HG03354 (cell line): ENCODE data around the gene MN1.

Source experiments
- ATAC-seq: cut with Tn5 transposase; IDR thresholded peaks from one replicate; pipeline ENCODE4 v1.9.1; 2021; ENCODE audit warnings: mild to moderate bottlenecking; ENCODE audit not compliant: unreplicated experiment, poor library complexity, severe bottlenecking

Gene MN1

GRCh38 chr22:27768027-27768653 lies 33.4 kb downstream of the MN1 start:
- ATAC-seq: no peak

GRCh38 chr22:27766679-27767078 lies 34.9 kb downstream of the MN1 start:
- ATAC-seq: no peak

- no peak for ATAC-seq
Measured at GRCh38 chr22:27765706-27766291, 35.8 kb downstream of the MN1 start.

GRCh38 chr22:27764722-27765236 lies 36.8 kb downstream of the MN1 start:
- no peak for ATAC-seq

GRCh38 chr22:27761665-27762064 lies 39.9 kb downstream of the MN1 start:
- no peak for ATAC-seq

- no peak for ATAC-seq
Measured at GRCh38 chr22:27761000-27761399, 40.6 kb downstream of the MN1 start.

- ATAC-seq: no peak
Measured at GRCh38 chr22:27760474-27760873, 41.1 kb downstream of the MN1 start.

- ATAC-seq: no peak
Measured at GRCh38 chr22:27757928-27758525, 43.5 kb downstream of the MN1 start.

- ATAC-seq: no peak
Measured at GRCh38 chr22:27756212-27756660, 45.3 kb downstream of the MN1 start.

GRCh38 chr22:27755521-27756211 lies 45.9 kb downstream of the MN1 start:
- no peak for ATAC-seq

GRCh38 chr22:27754888-27755480 lies 46.6 kb downstream of the MN1 start:
- no peak for ATAC-seq

GRCh38 chr22:27754247-27754887 lies 47.2 kb downstream of the MN1 start:
- ATAC-seq: no peak

GRCh38 chr22:27752771-27753170 lies 48.8 kb downstream of the MN1 start:
- ATAC-seq: no peak

- ATAC-seq: no peak
Measured at GRCh38 chr22:27752141-27752540, 49.4 kb downstream of the MN1 start.

GRCh38 chr22:27751277-27752070 lies 50.1 kb downstream of the MN1 start:
- no peak for ATAC-seq

GRCh38 chr22:27750584-27751265 lies 50.8 kb downstream of the MN1 start:
- ATAC-seq: no peak

GRCh38 chr22:27749597-27750225 lies 51.8 kb downstream of the MN1 start:
- no peak for ATAC-seq

GRCh38 chr22:27748751-27749191 lies 52.8 kb downstream of the MN1 start:
- ATAC-seq: no peak
